GM06990 (cell line): ENCODE results near the gene PXDC1.

Experiments used
- DNase-seq: peaks from one replicate; pipeline ENCODE4 v3.0.0-alpha.2; 2011; ENCODE audit not compliant: insufficient read length; ENCODE audit errors: extremely low read depth
- H3K27me3 ChIP-seq: replicated peaks from 2 replicates; pipeline ENCODE4 v1.6.0; 2011; ENCODE audit warnings: low read length; ENCODE audit not compliant: control insufficient read depth, insufficient read depth
- H3K36me3 ChIP-seq: 2 replicates; pipeline ENCODE4 v1.5.1; 2011; ENCODE audit warnings: low read length; ENCODE audit not compliant: control insufficient read depth, insufficient read depth
- H3K4me3 ChIP-seq: replicated peaks from 2 replicates; pipeline ENCODE4 v1.5.1; 2011; ENCODE audit warnings: low read depth, mild to moderate bottlenecking, control low read depth, low read length
- CTCF ChIP-seq: IDR thresholded peaks from 2 replicates; pipeline ENCODE4 v1.5.1; 2011; ENCODE audit warnings: low read length, control low read depth, mild to moderate bottlenecking, inconsistent platforms; ENCODE audit not compliant: insufficient read depth, poor library complexity, severe bottlenecking

PXDC1 gene

GRCh38 chr6:3710403-3710802 is 41.1 kb downstream of the PXDC1 start:
- H3K4me3 ChIP-seq: no peak overlapping the region
- TF ChIP-seq CTCF: no peak
- no peaks in the 10 kb centered on the region; the same call in 1 of the 2 replicates for H3K27me3 ChIP-seq
- H3K36me3 ChIP-seq: no peaks in the 10 kb centered on the region
- no peak for DNase-seq

- no peak for DNase-seq
- Histone ChIP-seq H3K36me3 (no peaks in the 10 kb centered on the region), H3K27me3 (no peaks in the 10 kb centered on the region; the same call in 1 of the 2 replicates), H3K4me3 (no peak overlapping the region)
- no peak for TF ChIP-seq CTCF
Measured at GRCh38 chr6:3708540-3708939, 43.0 kb downstream of the PXDC1 start.

- Histone ChIP-seq H3K27me3 (no peaks in the 10 kb centered on the region; the same call in 1 of the 2 replicates), H3K4me3 (no peak overlapping the region), H3K36me3 (no peaks in the 10 kb centered on the region)
- no peak for DNase-seq
- TF ChIP-seq CTCF: no peak
Measured at GRCh38 chr6:3707751-3708412, 43.6 kb downstream of the PXDC1 start.

GRCh38 chr6:3707024-3707423 is 44.5 kb downstream of the PXDC1 start:
- no peak overlapping the region for H3K4me3 ChIP-seq
- no peak for DNase-seq
- no peaks in the 10 kb centered on the region for H3K36me3 ChIP-seq
- no peak for TF ChIP-seq CTCF
- no peaks in the 10 kb centered on the region; the same call in 1 of the 2 replicates for H3K27me3 ChIP-seq

GRCh38 chr6:3706547-3706946 is 45.0 kb downstream of the PXDC1 start:
- no peak for TF ChIP-seq CTCF
- no peak for DNase-seq
- no peak overlapping the region for H3K4me3 ChIP-seq
- H3K27me3 ChIP-seq: no peaks in the 10 kb centered on the region; the same call in 1 of the 2 replicates
- H3K36me3 ChIP-seq: no peaks in the 10 kb centered on the region
